Spleen (tissue), 11 donors: ENCODE results near the gene MYL3. TPM values are rescaled to one million over a fixed set of nuclear protein-coding genes. Genes with fewer than 3 reads are reported as not detected.

ENCODE experiments used
- DNase-seq: peaks from one replicate; pipeline ENCODE4 v3.0.0-alpha.2; 2020
- H3K27ac ChIP-seq, 8 donors: fragments of 200-600 bp; sonication (generic) in 7 of 8; 1 replicate in 4 of 8; 2 replicates in 4 of 8; pipeline versions ENCODE4 v1.5.0 to v1.8.0; 2016 to 2021; ENCODE audit warnings: inconsistent platforms in 4 of 8, mild to moderate bottlenecking in 4 of 8, moderate library complexity in 1 of 8
- H3K27me3 ChIP-seq, 7 donors: fragments of 200-600 bp; sonication (generic) in 6 of 7; replicated peaks in 1 of 7; 1 replicate in 4 of 7; 2 replicates in 3 of 7; pipeline versions ENCODE4 v1.5.0 to v1.8.0; 2016 to 2021; ENCODE audit warnings: inconsistent platforms in 3 of 7, mild to moderate bottlenecking in 1 of 7
- H3K36me3 ChIP-seq, 6 donors: fragments of 200-600 bp; sonication (generic) in 5 of 6; 1 replicate in 4 of 6; 2 replicates in 2 of 6; pipeline versions ENCODE4 v1.5.0 to v1.8.0; 2016 to 2021; ENCODE audit warnings: inconsistent platforms in 2 of 6
- H3K4me1 ChIP-seq, 6 donors: fragments of 200-600 bp; sonication (generic) in 5 of 6; 1 replicate in 3 of 6; 2 replicates in 3 of 6; pipeline versions ENCODE4 v1.5.0 to v1.8.0; 2016 to 2021; ENCODE audit warnings: inconsistent platforms in 3 of 6
- H3K4me3 ChIP-seq, 8 donors: fragments of 200-600 bp; sonication (generic) in 7 of 8; 1 replicate in 4 of 8; 2 replicates in 4 of 8; pipeline versions ENCODE4 v1.5.0 to v1.8.0; 2016 to 2021; ENCODE audit warnings: inconsistent platforms in 4 of 8, mild to moderate bottlenecking in 4 of 8, moderate library complexity in 2 of 8
- H3K9me3 ChIP-seq, 8 donors: fragments of 200-600 bp; sonication (generic) in 7 of 8; 1 replicate in 4 of 8; 2 replicates in 4 of 8; pipeline versions ENCODE4 v1.5.0 to v1.8.0; 2016 to 2021; ENCODE audit warnings: inconsistent platforms in 4 of 8
- POLR2A ChIP-seq, 3 donors: fragments of 450-650 bp; IDR thresholded peaks; one replicate each; pipeline ENCODE4 v1.5.1; 2017; ENCODE audit warnings: antibody characterized with exemption in 3 of 3, mild to moderate bottlenecking in 1 of 3
- POLR2AphosphoS5 ChIP-seq, 3 donors: sonication (generic); formaldehyde crosslinking; IDR thresholded peaks; one replicate each; pipeline ENCODE4 v1.5.1; 2017; ENCODE audit warnings: antibody characterized with exemption in 3 of 3
- WGBS, 5 donors: extraction: QIAGEN DNeasy Blood & Tissue Kit in 3 of 5; methylation state at CpG; one replicate each; pipeline versions ENCODE4 v1.1.5 to v1.1.7; 2013 to 2018; 5-methylcytosine and 5-hydroxymethylcytosine counted together
- intact Hi-C: fragments of 100-400 bp; cut with DNase I; formaldehyde crosslinking; loops from one replicate; pipeline ENCODE4 v1.15.0; 2023; ENCODE audit warnings: low total_unique reads
- polyA plus RNA-seq, 3 donors: library from polyadenylated mRNA; stranded (reverse); fragments of 200-250 nt; gene quantifications; one replicate each; pipeline ENCODE4 v1.2.1, GENCODE V29; 2013
- total RNA-seq, 7 donors: library from RNA; depleted of rRNA in 3 of 7; stranded (reverse); fragments of >200 nt in 3 of 7; fragmentation: NEBNext Ultra II Directional in 4 of 7; extraction: Animal tissue kit (Norgen Biotek cat#: 25700) in 4 of 7; gene quantifications; one replicate each; pipeline versions ENCODE4 v1.1.0 to v1.2.1, GENCODE V29; 2016 to 2021
- TF ChIP-seq, protein P1 (sequence below), 11 experiments: fragments of 200-600 bp in 7 of 11; fragments of 450-650 bp in 4 of 11; sonication (generic) in 4 of 11; IDR thresholded peaks in 8 of 11; conservative IDR thresholded peaks in 3 of 11; 1 replicate in 7 of 11; 2 replicates in 4 of 11; pipeline versions ENCODE4 v1.4.0 to v1.8.0; 2016 to 2021; ENCODE audit warnings: antibody characterized with exemption in 11 of 11, inconsistent platforms in 4 of 11, mild to moderate bottlenecking in 1 of 11
- donor health status: healthy with polysubstance abuse.
- donor health status: DM: no; HTN: no; CAD: no; lungs with moderate emphysema.
- donor health status: DM: no; HTN: no; CAD: no.
- donor health status: Bipolar disorder and iron deficiency.
- donor health status: healthy.
- donor health status: DM: no; HTN: no; CAD: no.
- donor health status: DM: yes; HTN: yes; CAD: no.

MYL3 gene
- total and polyA plus RNA-seq, 10 donors, result 1.9 to 16.2 (median 6.0) TPM

GRCh38 chr3:46874430-46874829, 11.2 kb upstream of the MYL3 start:
- Histone ChIP-seq H3K9me3 (no peaks in the 10 kb centered on the region), H3K27me3 (peaks cover 0 to 5% (median 0%) of the 10 kb centered on the region in 7 donors), H3K4me1 (peaks cover 8 to 66% (median 28%) of the 10 kb centered on the region in 6 donors), H3K4me3 (no peak overlapping the region), H3K27ac (peak overlapping the region in 5 of 8 donors; percentile 58 to 75 (median 65)), H3K36me3 (no peaks in the 10 kb centered on the region)
- intact Hi-C loops, result no loop called here
- TF ChIP-seq, protein P1, sequence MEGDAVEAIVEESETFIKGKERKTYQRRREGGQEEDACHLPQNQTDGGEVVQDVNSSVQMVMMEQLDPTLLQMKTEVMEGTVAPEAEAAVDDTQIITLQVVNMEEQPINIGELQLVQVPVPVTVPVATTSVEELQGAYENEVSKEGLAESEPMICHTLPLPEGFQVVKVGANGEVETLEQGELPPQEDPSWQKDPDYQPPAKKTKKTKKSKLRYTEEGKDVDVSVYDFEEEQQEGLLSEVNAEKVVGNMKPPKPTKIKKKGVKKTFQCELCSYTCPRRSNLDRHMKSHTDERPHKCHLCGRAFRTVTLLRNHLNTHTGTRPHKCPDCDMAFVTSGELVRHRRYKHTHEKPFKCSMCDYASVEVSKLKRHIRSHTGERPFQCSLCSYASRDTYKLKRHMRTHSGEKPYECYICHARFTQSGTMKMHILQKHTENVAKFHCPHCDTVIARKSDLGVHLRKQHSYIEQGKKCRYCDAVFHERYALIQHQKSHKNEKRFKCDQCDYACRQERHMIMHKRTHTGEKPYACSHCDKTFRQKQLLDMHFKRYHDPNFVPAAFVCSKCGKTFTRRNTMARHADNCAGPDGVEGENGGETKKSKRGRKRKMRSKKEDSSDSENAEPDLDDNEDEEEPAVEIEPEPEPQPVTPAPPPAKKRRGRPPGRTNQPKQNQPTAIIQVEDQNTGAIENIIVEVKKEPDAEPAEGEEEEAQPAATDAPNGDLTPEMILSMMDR (IDR thresholded peaks at IDR 0.05 in 8 of 11, conservative IDR thresholded peaks at IDR 0.05 in 3 of 11), result no peak
- TF ChIP-seq POLR2AphosphoS5 (IDR thresholded peaks at IDR 0.05), result no peak
- no peak for DNase-seq
- 9 to 18% (median 14%) methylated on average over 16 to 18 of the region's 18 CpGs for WGBS, 5 donors

DNA sequence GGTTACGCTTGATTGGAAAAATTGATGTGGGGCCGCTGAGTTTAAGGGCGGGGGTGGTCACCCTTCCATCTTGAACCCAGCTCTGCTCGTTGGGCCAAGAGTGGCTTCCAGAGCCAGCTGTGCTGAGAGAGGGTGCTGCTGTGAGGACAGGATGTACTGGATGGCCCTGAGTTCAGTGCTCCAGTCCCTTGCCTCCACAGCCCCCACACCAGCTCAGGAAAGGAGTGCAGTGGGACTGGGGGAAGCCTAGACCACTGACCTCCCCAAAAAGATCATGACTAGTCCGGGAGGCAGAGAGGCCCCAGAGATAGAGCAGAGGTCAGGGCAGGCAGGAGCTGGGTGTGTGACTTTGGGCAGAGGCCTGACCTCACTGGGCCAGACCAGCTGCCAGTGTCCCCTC, 10.3 kb upstream of the MYL3 start:
- no peaks in the 10 kb centered on the region for H3K9me3 ChIP-seq
- intact Hi-C loops, result no loop called here
- H3K4me1 ChIP-seq, result peaks cover 8 to 70% (median 31%) of the 10 kb centered on the region in 6 donors
- H3K27ac ChIP-seq, result peak overlapping the region in 7 of 8 donors; percentile 19 to 75 (median 62)
- H3K27me3 ChIP-seq, result peaks cover 0 to 6% (median 0%) of the 10 kb centered on the region in 7 donors
- TF ChIP-seq, protein P1 (IDR thresholded peaks at IDR 0.05 in 8 of 11, conservative IDR thresholded peaks at IDR 0.05 in 3 of 11), result no peak
- TF ChIP-seq POLR2A (IDR thresholded peaks at IDR 0.05) (no peak), POLR2AphosphoS5 (IDR thresholded peaks at IDR 0.05) (peak; percentile 32 to 64 (median 39))
- 34 to 45% (median 40%) methylated on average over 4 to 5 of the region's 5 CpGs for WGBS, 5 donors
- H3K36me3 ChIP-seq, result no peaks in the 10 kb centered on the region
- no peak for DNase-seq
- H3K4me3 ChIP-seq, result no peak overlapping the region

DNA sequence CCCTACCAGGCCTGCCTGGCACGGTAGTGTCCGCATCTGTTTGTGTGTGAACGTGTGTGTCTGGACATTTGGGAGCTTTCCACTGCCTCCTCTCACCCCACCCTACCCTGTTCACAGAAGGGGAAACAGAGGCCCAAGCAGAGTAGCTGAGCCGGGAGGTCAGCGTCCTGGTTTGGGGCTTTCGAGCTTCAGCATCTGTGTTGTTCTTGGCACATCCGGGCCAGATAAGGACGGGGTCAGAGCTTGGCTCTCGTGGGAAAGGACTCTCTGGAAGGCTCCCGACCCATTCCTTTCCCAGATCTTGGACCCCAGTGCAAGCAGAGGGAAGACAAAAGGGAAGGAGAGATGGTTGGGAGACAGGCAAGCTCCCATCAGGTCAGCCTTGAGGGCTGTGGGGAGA, 8.0 kb upstream of the MYL3 start:
- peak overlapping the region in 3 of 8 donors; percentile 10 to 21 (median 16) for H3K27ac ChIP-seq

GRCh38 chr3:46870651-46871050, 7.4 kb upstream of the MYL3 start:
- Histone ChIP-seq H3K27ac (peak overlapping the region in 1 of 8 donors; percentile 63), H3K36me3 (no peaks in the 10 kb centered on the region), H3K4me3 (no peak overlapping the region), H3K4me1 (peaks cover 8 to 92% (median 42%) of the 10 kb centered on the region in 6 donors), H3K9me3 (no peaks in the 10 kb centered on the region), H3K27me3 (peaks cover 0 to 21% (median 0%) of the 10 kb centered on the region in 7 donors)
- intact Hi-C loops, result no loop called here
- DNase-seq, result no peak
- no peak for TF ChIP-seq POLR2A (IDR thresholded peaks at IDR 0.05)
- TF ChIP-seq POLR2AphosphoS5 (IDR thresholded peaks at IDR 0.05), result no peak
- TF ChIP-seq, protein P1 (IDR thresholded peaks at IDR 0.05 in 8 of 11, conservative IDR thresholded peaks at IDR 0.05 in 3 of 11), result no peak
- WGBS, 5 donors, result 89 to 98% (median 94%) methylated on average over 5 of the region's 5 CpGs

More for the DNA sequence above, 8.0 kb upstream of the MYL3 start:
- peaks cover 0 to 21% (median 0%) of the 10 kb centered on the region in 7 donors for H3K27me3 ChIP-seq
- H3K4me1 ChIP-seq, result peaks cover 8 to 86% (median 40%) of the 10 kb centered on the region in 6 donors
- WGBS, 5 donors, result 64 to 84% (median 73%) methylated on average over 10 of the region's 10 CpGs
- no peak overlapping the region for H3K4me3 ChIP-seq
- H3K36me3 ChIP-seq, result no peaks in the 10 kb centered on the region
- H3K9me3 ChIP-seq, result no peaks in the 10 kb centered on the region
- no peak for DNase-seq
- intact Hi-C loops, result no loop called here
- TF ChIP-seq POLR2A (IDR thresholded peaks at IDR 0.05), result no peak
- no peak for TF ChIP-seq POLR2AphosphoS5 (IDR thresholded peaks at IDR 0.05)
- TF ChIP-seq, protein P1 (IDR thresholded peaks at IDR 0.05 in 8 of 11, conservative IDR thresholded peaks at IDR 0.05 in 3 of 11), result no peak
